Measurements from ENCODE around the gene BCAS3.
A peak's percentile ranks its signal among the peaks of the same experiment; 100 is the strongest.
"Not testable (repeated sequence)": the region's sequence is repeated elsewhere in the genome, so short reads cannot be mapped to it uniquely, and the experiment has no call there.

Gene BCAS3

DNA sequence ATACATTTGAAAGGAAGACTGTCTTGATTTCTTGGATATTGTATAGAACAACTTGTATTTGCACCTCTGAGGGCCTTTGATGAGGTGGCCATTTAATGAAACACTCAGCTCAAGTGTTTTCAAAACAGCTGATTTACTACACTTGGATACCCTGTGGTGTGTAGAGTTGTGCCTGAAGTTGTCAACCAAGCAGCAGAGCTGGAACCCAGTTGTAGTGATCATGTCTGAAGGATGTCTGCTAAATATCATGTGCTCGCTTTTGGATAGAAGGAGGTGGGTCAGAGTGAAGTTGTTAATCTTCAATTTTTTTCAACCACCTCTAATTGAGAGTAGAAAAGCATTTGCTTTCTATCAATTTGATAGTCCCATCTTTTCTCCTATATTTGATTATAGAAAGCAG, 546.1 kb downstream of the BCAS3 start:
- no peak for DNase-seq (ENCODE audit: low read depth in 2 of 2)

DNA sequence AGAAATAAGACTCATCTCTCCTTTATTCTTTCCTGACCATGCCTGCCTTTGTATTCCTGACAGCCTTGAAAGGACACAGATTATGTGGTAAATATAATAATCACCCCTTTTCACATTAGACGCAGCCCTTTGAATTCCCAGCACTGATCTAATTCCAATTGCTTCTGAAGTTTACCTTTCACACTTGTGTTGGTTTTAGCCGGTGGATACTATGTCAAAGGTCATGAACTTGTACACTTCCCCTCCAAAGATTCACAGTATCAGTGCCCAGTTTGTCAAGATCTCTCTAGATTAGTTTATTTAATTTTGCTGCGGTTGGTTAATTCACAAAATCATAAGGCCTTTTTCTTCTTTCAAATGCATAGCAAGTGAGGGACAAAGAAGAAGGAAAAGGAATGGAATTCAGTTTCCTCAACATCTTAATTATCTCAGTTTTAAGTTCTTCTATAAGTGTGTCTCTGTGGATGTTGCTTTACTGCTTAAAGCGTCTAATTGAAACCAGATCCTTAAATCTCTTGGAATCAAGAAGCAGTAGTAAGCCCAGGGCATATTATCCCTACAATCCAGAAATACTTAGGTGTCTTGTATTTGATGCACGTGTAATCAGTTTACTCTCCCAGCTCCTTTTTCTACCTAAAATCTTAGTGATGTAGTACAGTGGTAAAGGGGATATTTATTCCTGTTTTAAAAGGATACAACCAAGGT, 547.7 kb downstream of the BCAS3 start:
- peak in 1 of 2 experiments; percentile 47 for DNase-seq (ENCODE audit: low read depth in 2 of 2)

DNA sequence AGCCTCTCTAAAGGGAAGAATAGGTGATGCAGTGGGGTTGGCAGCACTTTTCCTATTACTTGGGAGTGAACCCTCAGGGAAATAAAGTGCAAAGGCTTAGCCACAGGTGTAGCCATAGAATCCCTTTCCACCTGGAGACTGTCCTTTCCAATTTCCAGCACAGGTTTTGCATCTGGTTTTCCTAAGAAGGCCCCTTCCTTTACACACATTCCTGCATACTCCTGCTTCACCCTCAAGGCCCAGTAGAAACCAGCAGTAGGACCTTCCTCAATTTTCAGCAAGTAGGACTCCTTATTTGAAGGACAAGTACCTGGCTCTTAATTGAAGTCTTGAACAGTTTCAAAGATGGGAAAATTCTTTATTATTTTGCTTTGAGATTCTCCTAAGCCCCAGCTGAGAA, 550.2 kb downstream of the BCAS3 start:
- DNase-seq (ENCODE audit: low read depth in 2 of 2) = no peak

DNA sequence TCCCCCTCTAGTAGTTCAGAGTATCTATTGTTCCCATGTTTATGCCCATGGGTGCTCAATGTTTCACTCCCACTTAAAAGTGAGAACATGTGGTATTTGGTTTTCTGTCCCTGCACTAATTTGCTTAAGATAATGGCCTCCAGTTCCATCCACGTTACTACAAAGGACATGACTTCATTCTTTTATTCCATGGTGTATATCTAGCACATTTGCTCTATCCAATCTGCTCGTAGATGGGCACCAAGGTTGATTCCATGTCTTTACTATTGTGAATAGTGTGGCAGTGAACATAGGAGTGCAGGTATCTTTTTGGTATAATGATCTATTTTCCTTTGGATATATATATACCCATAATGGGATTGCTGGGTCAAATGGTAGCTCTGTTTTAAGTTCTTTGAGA, 552.8 kb downstream of the BCAS3 start:
- no peak for DNase-seq (ENCODE audit: low read depth in 2 of 2)

DNA sequence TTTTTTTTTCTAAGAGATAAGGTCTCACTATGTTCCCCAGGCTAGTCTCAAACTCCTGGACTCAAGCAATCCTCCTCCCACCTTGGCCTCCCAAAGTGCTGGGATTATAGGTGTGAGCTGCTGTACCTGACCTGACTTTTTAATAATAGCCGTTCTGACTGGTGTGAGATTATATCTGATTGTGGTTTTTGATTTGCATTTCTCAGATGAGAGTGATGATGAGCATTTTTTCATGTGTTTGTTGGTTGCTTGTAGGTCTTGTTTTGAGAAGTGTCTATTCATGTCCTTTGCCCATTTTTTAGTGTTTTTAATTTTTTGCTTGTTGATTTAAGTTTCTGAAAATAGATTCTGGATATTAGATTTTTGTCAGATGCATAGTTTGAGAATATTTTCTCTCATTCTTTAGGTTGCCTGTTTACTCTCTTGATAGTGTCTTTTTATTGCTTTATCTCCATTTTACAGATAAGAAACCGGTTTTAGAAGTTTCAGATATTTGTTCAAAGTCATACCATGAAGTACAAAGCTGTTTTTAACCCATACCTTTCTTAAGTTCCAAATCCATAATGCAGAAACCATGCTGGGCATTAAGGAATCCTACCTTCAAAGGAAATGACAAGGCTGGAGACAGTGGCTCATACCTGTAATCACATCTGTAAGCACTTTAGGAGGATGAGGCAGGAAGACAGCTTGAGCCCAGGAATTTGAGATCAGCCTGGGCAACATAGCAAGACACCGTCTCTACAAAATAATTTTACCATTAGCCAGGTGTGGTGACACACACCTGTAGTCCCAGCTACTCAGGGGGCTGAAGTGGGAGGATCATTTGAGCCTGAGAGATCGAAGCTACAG, 553.5 kb downstream of the BCAS3 start:
- no peak for DNase-seq (ENCODE audit: low read depth in 2 of 2)

DNA sequence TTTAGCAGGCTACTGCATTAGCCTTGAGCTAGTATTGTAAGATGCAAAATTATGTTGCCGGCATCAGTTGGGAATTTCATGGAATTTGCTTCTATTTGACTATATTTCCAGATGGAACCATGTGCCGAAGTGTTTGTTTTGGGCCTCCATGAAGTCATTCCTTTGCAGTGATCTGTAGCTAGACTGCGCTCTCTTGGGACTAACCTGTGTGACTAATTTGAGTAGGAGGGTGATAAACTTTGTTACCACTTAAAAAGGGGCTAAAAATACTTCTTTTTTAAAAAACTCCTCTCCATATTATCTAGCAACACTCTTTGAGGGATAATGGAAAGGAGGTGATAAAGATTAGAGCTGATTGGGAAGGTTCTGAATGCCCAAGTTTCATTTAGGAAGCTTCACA, 555.2 kb downstream of the BCAS3 start:
- no peak for DNase-seq (ENCODE audit: low read depth in 2 of 2)

- DNase-seq (ENCODE audit: low read depth in 2 of 2) = no peak
Measured at GRCh38 chr17:61233991-61234750, 556.5 kb downstream of the BCAS3 start.

DNA sequence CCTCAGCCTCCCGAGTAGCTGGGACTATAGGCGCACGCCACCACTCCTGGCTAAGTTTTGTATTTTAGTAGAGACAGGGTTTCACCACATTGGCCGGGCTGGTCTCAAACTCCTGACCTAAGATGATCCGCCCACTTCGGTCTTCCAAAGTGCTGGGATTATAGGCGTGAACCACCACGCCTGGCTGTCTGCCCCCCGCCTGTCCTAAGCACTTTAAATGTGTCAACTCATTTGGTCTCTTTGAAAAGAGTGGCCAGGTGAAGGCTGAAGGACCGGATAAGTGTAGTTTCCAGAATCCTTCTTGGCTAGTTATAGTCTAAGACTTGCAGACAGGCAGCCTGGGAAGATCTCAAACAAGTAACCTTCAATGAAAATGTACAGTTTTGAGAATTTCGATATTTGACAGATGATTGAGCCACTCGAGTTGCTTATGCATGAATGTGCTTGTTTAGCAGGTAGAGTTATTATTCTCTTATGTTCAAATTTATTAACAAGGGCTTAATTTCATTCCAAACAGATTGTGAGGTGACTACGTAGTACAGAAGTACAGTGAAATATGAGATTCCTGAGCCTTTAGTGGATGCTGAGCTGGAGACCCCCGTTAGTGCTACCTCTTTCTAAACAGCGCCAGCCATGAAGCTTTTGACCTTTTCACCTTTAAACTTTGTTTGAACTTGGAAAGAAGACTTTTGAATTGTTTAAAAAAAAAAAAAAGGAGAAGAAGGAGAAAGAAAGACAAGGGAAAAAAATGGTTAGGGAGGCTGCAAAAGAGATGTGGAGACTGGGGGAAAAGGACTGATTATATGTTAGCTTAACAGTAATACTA, 557.6 kb downstream of the BCAS3 start:
- DNase-seq (ENCODE audit: low read depth in 2 of 2) = no peak

DNA sequence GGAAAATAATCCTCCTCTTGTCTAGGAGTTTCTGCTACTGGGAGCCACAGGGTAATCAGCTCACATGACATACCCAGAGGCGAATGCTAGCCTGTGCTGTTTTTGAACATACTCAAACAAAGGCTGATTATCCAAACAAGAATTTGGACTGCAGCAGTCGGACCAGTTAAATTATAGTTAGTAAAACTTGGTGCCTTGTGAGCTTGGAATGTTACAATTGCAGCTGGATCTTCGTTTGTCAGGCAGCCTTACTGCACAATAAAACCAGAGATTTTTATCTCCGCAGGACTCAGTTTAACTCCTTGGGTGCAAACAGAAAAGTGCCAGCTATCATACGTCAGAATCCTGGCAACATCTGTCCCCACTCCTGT, 558.2 kb downstream of the BCAS3 start:
- DNase-seq (ENCODE audit: low read depth in 2 of 2) = no peak

- DNase-seq (ENCODE audit: low read depth in 2 of 2) = no peak
Measured at GRCh38 chr17:61237275-61237674, 559.6 kb downstream of the BCAS3 start.

- DNase-seq (ENCODE audit: low read depth in 2 of 2) = no peak
Measured at GRCh38 chr17:61238455-61238933, 560.8 kb downstream of the BCAS3 start.

DNA sequence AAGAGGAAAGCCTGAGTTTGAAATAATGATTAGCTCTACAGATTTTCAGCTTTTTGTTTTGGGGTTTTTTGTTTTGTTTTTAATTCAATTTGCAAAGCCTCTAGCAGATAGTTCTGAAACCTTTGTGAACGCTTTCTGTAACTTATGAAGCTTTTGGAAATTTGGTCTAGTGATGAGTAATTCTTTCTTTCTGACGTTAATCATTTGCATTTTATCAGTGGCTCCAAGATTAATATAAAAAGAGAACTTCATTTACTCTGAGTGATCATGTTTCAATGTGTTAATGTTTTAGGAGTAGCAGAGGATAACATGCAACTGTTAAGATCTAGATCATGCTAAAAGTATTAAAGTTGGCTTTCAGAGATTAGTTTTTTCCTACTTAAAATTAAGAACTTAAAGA, 561.7 kb downstream of the BCAS3 start:
- DNase-seq (ENCODE audit: low read depth in 2 of 2) = no peak

DNA sequence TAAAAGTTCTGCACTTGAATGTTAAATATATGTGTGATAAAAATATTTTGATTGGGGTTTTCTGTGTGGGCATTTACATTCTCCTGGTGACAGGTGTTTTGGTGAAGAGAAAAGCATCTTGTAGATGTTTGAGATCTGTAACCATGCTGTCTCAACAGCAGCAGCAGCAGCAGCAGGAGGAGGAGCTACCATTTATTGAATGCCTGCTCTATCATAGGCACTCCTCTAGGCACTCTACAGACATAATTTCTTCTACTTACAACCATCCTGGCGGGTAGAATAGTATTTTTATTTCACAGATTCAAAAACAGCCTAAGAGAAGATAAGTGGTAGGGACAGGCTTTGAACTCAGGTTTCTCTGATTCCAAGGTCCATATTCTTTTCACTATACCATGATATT, 562.3 kb downstream of the BCAS3 start:
- DNase-seq (ENCODE audit: low read depth in 2 of 2) = no peak

GRCh38 chr17:61240851-61241468, 563.3 kb downstream of the BCAS3 start:
- no peak for DNase-seq (ENCODE audit: low read depth in 2 of 2)

- not testable (repeated sequence) for DNase-seq (ENCODE audit: low read depth in 2 of 2)
Measured at GRCh38 chr17:61244988-61245387, 567.3 kb downstream of the BCAS3 start.

- no peak for DNase-seq (ENCODE audit: low read depth in 2 of 2)
Measured at GRCh38 chr17:61245706-61246135, 568.1 kb downstream of the BCAS3 start.

GRCh38 chr17:61247439-61247838, 569.8 kb downstream of the BCAS3 start:
- peak; percentile 74 to 76 for DNase-seq (ENCODE audit: low read depth in 2 of 2)

DNA sequence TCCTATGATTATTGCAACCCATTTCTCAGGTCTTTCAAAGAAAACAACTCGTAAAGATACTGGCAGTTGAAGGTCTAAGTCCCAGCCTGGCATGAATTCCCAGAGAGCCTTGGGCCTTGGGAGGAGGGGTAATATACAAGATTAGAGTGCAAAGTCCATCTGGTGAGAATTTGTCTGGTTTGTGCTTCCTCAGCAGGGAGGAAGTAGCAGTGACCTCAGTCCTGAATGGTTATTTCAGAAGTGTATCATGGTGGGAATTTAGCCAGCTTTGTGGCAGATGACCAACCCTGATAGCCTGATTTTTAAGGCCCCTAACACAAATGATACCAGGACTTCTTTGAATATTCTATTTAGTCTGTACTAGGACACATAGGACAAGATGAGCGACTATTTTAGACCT, 570.7 kb downstream of the BCAS3 start:
- DNase-seq (ENCODE audit: low read depth in 2 of 2) = no peak

DNA sequence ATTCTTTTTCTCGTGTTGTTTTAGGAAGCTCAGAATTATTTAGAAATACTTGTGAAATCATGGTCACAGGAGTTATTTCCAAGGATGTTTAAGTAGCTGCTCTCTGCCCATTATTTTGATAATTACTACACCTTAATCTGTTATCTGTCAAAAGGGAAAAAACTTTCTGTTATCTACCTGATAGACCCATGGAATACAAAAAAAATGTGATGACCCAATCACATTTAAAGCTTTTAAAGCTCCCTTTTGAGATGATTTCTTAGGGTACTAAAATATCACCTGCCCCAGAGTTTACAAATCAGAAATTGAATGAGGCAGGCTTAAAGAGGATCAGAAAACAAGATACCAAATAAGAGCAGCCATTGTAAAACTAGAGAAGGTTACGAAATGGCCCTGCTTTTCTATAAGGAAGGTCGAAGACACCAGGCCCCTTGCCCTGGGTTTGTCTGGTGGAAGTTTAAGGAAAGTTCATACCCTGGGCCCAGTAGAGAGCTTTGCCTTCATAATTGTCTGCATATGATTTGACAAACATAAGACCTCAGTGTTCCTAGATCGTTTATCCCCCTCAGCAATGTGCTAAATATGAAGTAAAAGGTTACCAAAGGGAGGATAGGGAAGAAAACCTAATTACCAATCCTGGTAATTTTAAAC, 572.1 kb downstream of the BCAS3 start:
- no peak for DNase-seq (ENCODE audit: low read depth in 2 of 2)

DNA sequence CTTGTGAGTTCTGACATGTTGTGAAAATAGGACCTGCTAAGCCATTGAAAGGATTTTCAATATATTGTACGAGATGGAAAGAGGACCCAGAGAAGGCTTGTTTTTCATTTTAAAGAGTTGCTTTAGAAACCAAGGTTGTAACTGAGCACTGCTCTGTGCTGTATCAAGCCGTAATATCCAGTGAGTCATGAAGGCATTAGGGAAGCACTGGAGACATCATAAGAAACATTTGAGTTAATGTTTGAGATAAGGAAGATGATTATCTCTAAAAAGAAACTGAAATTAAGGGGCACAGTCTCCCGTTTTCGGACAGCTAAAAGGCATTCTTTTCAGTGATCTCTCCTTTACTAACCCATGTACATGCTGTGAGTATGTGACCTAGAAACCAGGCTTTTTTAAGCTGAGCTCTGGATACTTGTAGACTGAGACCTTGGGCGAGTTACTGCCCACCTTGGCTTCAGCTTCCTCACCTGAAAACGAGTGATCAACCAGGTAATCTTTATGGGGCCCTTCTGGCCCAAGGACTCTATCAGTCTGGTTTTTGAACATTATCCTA, 572.8 kb downstream of the BCAS3 start:
- DNase-seq (ENCODE audit: low read depth in 2 of 2) = no peak
